GM11168 (cell line): Measurements from ENCODE around the gene PEPD.

Experiments
- in situ Hi-C: fragments of 300-500 bp; cut with MboI; formaldehyde crosslinking; loops from one replicate; pipeline ENCODE4 v1.12.0; 2022; ENCODE audit warnings: low sequenced_read_pairs; ENCODE audit not compliant: unreplicated experiment

The PEPD gene

DNA sequence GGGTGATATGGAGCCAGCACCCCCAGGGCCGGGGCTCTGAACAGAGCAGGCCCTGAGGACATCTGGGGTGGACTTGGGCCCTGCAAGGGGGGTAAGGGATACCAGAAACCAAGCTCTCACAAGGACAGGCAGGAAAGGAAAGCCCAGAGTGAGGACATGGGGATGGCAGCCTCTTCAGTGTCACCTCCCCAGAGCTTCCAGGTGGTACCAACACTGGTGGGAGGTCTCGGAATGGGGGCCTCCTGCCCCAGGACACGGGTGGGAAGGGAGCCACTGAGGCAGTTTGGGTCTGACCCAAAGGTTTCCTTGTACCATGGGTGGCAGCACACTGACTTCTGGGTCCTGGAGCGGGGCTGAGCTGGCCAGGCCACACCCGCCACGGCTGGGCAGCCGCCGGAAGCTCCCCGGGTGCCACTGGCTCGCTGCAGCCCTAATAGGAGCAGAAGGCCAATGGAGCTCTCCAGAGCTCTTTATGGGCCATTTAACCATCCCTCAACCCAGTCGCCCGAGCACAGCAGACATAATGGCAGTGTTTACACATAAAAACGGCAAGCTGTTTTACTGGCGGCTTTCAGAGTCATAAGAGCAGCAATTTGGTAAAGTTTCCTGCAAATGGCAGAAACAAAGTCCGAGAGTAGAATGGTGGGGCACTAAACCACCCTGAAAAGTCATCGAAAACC is 59.3 kb downstream of the PEPD start:
- in situ Hi-C loops = no loop called here

DNA sequence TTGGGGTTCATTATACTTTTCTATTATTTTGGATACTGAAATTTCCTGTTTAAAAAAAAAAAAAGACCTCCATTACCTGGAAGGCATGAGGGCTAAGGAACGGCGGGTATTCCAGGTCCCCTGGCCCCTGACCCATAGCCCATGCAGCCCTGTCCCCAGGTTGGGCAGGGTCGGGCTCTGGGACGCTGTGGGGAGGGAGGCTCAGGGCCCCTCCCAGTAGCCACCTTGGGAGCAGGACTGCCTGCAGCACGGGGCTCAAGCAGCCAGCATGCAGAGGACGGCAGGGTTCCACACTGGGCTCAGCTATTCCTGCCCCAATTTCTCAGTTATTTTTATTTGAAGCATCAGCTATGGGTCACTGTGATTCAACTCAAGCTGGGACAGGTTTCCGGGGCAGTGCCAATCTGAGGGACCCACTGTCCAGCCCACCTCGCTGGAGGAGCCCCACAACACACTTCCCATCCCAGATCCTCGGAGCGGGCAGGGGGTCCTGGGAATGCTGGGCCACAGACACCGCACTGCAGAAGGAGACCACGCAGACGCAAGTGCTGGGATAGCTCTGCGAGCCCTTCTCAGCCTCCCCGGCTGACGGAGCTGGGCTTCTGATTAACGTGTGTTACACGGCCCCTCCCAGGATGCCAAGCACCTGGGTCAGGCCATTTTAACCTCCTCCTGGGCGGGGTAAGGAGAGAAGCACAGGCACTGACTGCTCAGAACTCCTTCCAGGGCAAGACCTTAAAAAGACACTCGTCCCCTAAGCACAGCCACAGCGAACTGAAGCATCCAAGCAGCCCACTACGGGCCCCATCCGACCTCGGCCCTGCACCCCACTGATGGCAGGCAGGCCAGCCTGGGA is 60.1 kb downstream of the PEPD start:
- in situ Hi-C loops = no loop called here

DNA sequence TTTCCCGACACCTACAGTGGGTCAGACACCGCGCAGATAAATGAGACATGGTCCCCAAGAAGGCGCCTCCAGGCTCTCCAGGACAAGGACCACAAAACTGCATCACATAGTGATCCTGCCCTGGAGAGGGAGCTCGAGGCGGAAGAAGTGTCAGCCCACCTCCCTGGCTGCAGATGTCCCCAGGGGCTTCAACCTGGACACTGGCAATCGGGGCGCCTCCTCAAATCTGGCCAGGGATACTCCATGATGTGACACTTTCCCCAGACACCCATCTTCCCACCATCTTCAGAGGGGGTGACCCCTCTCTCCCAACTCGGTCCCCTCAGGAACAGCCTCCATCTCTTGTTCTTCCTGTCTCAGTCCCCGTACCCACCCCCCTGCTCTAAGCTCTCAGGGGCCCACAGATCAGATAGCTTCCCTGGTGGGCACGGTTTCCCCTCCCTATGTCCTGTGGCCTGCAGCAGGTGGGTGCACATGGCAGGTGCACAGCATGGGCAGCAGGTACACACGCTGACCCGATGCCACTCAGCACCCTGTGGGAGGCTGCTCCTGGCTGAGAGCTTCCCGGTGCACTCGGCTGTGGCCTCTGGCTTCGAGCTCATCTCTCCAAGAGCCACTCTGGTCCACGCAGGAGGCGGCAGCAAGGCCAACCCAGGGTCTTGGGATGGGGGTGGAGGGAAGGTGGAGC is 61.2 kb downstream of the PEPD start:
- in situ Hi-C loops = no loop called here

DNA sequence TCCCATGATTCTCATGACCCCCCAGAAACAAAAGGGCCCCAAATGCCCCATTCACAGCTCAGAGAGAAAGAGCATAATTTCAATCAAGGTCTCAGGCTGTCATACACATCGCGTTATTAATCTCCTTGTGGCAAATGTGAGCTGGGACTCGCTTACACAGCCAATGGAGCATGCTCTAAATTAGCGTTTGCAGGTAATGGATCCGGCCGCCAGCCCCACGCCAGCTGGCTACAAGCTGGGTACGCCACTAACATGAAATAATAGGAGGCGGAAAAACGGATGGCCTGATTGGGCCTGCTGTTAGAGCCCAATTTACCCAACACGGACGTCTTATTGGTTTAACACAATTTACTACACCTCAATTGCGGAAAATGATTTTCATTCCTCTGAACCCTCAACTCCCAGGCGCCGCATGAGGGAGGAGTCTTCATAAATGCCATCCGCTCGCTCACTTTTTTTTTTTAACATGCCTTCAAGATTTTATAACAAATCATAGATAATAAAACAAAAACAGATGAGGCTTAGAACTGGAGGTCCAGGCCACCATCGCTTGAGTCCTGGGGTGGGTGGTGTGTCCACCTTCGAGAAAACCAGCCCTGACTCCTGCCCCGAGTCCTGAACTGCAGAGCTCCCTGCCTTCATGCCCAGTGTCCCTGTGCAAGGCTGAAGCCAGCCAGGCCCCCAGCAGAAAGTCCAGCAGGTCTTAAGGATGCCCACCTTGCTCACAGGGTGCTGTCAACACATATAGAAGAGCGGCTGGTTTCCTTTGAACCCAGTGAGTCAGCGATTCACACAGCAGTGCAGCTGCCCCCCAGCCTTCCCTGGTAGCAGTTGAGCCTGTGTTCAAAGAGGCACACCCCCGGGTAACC is 62.1 kb downstream of the PEPD start:
- in situ Hi-C loops = no loop called here

DNA sequence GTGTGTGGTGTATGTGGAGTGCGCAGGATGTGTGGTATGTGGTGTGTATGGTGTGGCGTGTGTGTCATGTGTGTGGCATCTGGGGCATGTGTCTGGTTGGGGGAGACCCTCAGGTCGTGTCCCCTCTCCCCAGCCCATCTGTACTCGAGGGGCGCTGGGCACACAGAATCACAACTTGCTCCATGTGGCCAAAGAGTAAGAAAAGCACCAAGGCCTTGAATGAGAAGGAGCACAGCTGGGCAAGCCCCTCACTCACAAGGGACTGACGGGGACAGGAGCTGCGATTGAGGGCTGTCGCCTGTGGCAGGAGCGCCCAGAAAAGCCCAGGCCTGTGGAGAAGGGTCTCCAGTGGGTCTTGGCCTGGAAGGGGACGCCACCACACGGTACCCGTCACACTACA is 62.8 kb downstream of the PEPD start:
- in situ Hi-C loops = no loop called here

DNA sequence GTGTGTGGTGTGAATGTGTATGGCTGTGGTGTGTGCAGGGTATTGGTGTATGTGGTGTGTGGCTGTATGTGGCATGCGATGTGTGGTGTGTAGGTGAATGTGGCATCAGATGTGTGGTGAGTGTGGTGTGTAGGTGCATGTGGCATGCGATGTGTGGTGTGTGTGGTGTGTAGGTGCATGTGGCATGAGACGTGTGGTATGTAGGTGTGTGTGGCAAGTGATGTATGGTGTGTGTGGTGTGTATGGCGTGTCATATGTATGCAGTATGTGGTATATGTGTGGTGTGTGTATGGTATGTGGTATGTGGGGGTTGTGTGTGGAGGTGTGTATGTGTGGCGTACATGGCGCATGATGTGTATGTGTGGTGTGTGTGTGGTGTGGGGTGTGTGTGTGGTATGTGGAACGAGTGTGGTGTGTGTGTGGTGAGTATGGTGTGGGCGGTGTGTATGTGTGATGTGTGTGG is 63.4 kb downstream of the PEPD start:
- in situ Hi-C loops = no loop called here

DNA sequence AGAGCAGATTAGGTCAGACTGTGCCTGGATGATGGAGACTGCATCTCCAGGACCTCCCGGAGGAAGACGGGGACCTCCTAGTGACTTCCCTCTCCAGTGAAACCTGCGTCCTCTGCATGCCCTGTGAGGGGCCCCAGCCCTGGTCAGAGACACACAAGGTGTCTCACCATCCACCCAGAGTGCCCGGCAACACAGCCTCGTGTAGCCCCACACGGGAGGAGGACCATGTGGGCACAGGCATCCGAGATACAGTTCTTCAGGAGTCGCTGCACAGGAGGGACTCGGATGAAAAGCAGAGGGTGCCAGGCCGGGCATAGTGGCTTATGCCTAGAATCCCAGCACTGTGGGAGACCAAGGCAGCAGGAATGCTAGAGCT is 64.8 kb downstream of the PEPD start:
- in situ Hi-C loops = no loop called here

DNA sequence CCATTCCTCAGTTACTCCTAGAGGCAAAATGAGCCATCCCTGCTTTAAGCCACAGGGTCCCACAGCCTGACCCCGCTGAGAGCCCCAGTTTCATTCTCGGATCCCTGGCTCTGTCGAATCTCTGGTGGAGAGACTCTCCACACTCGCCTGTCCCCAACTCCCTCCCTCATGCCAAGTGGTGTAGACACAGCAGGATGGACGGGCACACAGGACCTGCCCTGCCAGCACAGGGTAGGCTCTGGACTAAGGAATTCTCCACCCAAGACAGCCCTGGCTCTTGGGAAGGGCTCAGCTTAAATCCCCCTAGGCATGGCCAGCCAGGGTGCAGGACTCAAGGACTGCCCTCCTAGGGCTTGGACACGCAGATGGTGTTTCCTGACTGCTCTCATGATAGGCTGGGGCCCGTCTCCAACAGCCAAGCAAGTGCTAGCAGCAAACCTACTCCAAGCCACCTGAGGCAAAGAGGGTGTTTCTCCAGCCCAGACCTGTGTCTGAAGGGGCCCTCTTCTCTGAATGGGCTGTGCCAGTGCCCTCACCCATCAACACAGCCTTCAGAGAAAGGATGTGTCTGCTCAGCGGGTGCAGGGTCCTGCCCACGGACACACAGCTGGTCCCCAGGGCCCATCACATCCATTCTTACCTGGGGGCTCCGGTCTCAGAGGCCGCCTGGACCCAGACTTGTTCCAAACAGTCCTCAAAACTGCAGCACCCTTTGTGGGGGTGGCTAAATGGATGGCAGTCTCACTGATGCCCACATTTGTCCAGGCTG is 65.3 kb downstream of the PEPD start:
- in situ Hi-C loops = no loop called here

DNA sequence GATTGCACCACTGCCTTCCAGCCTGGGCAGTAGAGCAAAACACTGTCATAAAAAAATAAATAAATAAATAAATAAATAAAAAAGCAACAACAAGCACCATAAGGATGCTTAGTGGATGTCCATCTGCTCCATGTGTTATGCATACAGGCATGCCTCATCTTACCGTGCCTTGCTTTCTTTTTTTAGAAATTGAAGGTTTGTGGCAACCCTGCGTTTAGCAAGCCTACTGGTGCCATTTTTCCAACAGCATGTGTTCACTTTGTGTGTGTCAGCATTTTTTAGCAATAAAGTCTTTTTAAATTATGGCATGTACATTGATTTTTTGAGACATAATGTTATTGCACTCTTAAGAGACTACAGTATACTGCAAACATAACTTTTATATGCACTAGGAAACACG is 68.3 kb downstream of the PEPD start:
- in situ Hi-C loops = no loop called here

DNA sequence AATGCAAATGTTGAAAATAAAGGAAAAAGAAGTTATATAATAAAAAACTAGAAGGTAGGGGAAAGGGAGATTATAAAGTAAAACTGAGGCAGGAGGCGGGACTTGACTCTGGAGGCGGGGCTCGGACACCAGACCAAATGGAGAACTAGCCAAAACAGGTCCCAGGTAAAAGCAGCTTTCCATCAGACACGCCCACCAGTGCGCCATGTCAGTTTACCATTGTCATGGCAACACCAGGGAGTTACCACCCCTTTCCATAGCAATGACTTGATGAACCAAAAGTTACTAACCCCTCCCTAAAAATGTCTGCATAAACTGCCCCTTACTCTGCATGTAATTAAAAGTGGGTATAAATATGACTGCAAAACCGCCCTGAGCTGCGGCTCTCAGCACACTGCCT is 70.9 kb downstream of the PEPD start:
- in situ Hi-C loops = no loop called here

DNA sequence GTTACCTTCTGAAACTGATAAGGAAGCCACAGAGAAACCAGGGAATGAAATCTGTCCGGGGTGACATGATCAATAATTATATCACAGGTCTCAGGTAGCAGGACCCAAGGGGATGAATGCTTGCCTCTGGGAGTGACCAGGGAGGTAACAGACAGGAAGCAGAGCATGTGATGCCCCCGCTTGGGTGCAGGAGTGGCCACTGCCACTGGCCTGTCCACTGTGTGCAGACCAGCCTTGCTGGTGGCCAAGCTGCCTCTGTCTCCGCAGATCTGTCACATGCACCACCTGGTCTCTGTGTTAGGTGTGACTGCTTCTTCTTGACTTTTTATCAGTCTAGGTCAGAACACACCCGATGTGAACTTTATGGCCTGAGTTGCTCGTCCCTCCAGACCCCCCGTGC is 71.8 kb downstream of the PEPD start:
- in situ Hi-C loops = loop anchor here (25.0 kb wide), 1 partner anchor 313 kb away; no protein-coding TSS in a partner anchor

DNA sequence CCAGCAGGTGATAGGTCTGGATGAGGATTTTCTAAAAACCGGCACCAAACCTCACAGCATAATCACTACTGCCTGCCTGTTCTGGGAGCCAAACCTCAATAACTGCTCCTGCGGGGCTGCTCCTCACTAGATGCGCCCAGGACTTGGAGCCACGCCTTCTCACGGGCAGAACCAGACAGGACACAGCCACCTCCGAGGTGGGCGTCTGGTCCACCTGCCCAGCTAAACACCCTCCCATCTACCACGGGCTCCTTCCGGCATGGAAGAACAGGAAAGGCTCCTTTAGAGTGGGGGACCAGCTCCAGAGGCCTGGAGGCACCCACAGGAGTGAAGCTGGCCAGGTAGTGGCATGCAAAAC is 73.5 kb downstream of the PEPD start:
- in situ Hi-C loops = loop anchor here (25.0 kb wide), 1 partner anchor 314 kb away; no protein-coding TSS in a partner anchor

DNA sequence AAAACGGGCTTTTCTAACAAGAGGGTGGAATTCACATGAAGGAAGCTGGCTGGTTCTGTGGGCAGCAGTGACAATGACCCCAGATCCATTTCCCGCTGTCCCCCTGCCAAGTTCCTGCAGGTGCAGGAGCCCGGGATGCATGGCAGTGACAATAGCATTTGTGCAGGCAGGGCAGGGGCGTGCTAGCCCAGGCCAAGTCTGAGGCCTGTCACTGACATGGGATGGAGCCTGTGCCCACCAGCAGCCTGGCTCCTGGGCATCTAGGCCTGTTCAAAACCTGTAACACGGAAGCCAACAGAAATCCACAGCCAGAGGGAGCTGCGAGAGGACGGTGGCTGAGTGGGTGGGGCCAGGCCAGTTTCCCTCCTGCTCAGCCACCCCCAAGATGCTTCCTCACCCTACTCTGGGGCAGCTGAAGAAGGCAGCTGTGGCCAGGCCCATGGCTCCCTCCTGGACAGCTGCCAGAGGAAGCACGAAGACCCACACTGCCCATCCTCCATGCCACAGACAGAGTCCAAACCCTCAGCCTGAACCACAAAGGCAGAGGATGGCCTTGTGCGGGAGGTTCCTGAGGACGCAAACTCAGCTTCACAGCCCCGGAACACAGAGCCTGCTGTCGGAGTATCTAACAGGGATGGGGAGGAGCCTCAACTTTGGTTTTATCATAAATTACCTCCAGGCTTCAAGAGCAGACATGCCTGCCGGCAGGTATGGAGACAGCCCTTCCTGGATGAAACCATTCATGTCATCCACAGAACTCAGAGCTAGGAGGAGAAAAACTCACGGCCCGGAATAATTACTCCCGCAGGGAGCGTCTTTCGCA is 74.0 kb downstream of the PEPD start:
- in situ Hi-C loops = loop anchor here (25.0 kb wide), 1 partner anchor 315 kb away; no protein-coding TSS in a partner anchor

DNA sequence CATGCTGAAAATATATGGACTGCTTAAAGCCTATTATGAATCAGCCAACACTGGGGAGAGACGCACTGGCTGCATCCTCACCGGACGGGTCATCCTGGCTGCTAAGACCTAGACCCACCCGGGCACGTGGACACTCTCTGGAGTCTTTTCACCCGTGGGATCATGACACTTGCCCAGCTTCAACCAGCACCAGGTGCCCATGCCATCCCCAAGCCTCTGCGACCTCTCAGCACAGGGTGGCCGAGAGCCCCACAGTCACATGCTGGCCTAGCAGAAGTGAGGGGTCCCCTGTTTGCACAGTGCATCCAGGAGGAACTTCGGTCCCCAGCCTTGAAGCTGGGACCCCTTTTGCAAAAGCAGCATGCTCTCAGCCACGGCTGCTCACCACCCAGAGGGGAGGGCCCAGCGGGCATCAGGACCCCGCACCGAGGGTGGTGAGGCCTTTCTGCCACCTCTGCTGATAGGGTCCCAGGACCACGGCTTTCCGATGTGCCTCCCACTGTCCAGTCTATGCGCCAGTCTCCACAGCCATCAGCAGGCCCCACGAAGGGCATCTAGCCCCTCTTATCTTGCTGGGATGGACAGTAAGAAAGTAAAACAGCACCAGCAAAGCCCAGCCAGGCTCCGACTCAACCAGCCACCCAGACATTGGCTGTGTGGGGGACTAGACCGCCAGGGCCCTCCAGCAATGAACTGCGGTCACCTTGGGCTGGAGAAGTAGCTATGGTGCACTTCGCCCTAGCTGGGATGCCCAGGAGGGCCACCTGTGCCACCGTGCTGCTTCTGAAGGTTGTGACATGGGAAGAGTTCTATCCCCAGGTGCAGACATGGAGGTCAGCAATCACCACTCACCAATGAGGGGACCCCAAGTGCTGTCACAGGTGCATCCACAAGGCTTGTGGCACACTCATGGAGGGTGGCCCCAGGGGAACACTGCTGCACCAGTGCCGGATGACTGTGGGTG is 75.0 kb downstream of the PEPD start:
- in situ Hi-C loops = loop anchor here (25.0 kb wide), 1 partner anchor 316 kb away; no protein-coding TSS in a partner anchor

DNA sequence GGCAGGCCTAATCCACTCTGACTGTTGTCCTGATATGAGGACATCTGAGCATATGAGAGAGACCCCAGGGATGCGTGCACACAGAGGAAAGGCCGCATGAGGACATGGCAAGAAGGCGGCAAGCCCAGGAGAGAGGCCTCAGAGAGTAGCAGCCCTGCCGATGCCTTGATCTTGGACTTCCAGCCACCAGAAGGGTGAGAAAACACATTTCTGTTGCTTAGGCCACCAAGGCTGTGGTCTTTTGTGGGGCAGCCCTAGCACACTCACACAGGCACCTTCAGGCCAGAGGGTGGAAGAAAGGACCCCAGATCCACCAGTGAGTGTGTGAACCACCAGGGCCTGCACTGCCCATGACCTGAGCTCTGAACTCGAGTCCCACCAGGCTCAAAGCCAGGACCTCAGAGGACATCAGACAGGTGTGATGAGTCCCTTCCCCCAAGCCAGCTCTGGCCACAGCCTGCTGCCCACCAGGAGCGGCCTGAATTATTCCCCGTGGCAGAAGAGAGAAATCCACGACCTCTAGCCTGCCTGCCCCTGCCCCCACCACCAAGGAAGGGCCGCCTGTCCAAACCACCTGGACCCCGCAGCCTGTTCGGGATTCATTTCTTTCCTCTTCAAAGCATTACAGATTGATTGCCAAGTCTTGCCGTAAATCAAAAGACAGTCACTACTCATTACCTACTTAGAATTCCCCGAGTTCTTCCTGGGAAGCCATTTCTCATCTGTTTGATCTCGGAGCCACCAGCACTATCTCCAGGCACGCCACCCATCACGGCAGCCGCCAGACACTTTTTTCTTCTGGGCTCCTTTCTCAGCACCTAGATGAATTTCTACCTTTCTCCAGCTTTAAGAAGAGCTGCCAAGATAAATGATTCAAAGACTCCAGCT is 75.9 kb downstream of the PEPD start:
- in situ Hi-C loops = loop anchor here (25.0 kb wide), 1 partner anchor 317 kb away; no protein-coding TSS in a partner anchor
